ENCODE data around the gene TSEN2.

- TF ChIP-seq EZH2 (IDR thresholded peaks at IDR 0.05; ENCODE audit: borderline replicate concordance, low read length) (no peak), CTCF (conservative IDR thresholded peaks at IDR 0.05 in 1 of 2, IDR thresholded peaks at IDR 0.05 in 1 of 2; ENCODE audit: extremely low read depth in 1 of 2, insufficient read depth in 1 of 2, low read depth in 1 of 2, low read length in 2 of 2) (no peak)
Measured at GRCh38 chr3:12486916-12487315, 2.6 kb downstream of the TSEN2 start.

Measured in mammary epithelial cell (primary cell).